Fibroblast of skin of left quadriceps (primary cell): Measurements from ENCODE around the gene TKTL1.
"Not testable (repeated sequence)": the region's sequence is repeated elsewhere in the genome, so short reads cannot be mapped to it uniquely, and the experiment has no call there.

Source experiments
- DNase-seq, 2 experiments: peaks; one replicate each; pipeline ENCODE4 v3.0.0-alpha.2; 2013; ENCODE audit warnings: low read depth in 2 of 2

The TKTL1 gene

GRCh38 chrX:154295664-154296310 is at the start of gene TKTL1:
TSS of gene TKTL1 (plus strand) at chrX:154295795. CDS start at chrX:154295860, 65 bp downstream.
- DNase-seq: no peak

GRCh38 chrX:154247377-154248045 is 48.1 kb upstream of the TKTL1 start:
- DNase-seq: not testable (repeated sequence)

DNA sequence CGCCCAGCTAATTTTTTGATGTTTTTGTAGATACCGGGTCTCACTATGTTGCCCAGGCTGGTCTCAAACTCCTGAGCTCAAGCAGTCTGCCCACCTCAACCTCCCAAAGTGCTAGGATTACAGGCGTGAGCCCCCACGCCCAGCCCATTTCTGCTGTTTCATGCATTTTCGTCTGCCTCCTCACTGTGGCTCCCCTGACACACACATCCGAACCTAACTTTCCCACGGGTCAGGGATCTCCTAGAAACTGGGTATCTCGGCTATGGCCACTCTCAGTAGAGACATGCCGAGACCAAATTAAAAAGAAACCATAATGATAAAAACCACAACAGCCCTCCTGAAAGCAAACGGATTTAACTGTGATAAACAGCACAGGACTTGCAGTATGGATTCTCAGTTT is 47.5 kb upstream of the TKTL1 start:
- not testable (repeated sequence) for DNase-seq

- DNase-seq: not testable (repeated sequence)
These were observed 38.3 kb upstream of the TKTL1 start, which contains the start of gene OPN1MW3 for GRCh38 chrX:154257282-154257681. TSS of gene OPN1MW3 (plus strand) at chrX:154257582. CDS start at chrX:154257620, 38 bp downstream.

DNA sequence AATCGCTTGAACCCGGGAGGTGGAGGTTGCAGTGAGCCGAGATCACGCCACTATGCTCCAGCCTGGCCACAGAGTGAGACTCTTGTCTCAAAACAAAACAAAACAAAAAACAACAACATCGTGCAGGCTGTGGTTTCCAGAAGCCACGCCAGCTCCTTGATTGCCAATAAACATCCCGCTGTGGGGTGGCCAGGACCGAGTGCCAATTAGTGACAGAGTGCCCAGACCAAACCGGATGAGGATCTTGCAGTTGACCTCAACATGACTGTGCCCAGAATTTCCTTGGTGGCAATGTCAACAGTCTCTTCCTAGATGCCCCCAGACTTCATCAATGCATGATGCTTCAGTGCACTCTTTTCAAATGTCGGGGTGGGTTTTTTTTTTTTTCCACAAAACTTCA is 36.9 kb upstream of the TKTL1 start:
- not testable (repeated sequence) for DNase-seq

- DNase-seq: not testable (repeated sequence)
These were observed 32.5 kb upstream of the TKTL1 start for GRCh38 chrX:154263072-154263471.

DNA sequence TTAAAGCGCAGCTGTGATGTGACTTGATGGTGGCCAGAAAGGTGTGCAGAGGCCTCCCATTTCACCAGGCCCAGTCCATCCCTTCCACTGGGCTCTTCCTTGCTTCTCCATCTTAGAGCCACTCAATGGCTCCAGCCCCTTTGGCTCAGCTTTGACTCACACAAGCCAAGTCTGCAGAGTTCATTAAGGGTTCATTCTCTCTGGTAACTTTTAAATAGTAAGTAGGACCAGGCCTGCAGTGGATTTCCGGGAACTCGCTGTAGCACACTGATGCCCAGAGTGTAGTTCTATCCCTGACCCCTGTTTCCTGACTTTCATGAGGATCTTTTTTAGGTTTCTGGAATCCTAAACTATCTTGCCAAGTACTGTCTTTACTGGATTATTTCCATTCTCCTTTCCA is 26.4 kb upstream of the TKTL1 start:
- DNase-seq: not testable (repeated sequence)

GRCh38 chrX:154284489-154285338 is 10.9 kb upstream of the TKTL1 start:
- not testable (repeated sequence) for DNase-seq

GRCh38 chrX:154286406-154286805 is 9.2 kb upstream of the TKTL1 start:
- not testable (repeated sequence) for DNase-seq

DNA sequence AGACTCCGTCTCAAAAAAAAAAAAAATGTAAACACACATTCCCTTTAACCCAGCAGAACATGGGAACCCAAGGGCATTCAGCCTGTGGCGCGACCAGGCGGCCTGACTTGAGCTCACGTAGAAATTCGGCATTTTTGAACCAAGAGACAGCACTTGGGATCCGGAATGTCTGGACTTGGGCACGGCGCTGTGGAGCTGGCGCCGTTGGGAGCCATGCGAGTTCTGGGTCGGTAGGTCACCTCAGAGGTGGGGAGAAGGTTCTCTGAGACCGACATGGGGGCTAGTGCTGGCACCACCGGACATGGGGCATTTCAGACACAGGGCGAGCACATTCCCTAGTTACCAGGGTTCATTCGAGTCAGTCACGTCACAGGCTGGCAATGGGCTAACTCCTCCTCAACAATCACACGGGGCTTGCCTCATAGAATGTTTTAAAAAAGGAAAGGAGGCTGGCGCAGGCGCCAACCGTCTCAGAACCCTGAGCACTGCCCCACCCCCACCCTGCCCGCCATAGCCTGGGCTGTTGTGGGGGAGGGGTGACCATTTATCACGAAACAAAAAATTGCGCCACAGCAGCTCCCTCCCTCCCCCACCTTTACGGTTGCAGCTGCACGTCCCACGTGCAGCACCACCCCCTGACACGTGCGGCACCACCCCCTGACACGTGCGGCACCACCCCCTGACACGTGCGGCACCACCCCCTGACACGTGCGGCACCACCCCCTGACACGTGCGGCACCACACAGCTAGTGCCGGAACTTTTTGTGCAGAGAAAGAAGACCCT is 612 bp upstream of the TKTL1 start, which contains the start of gene TEX28:
TEX28 (minus strand) TSS at position 334 of the 784 bp plus-strand sequence. CDS start 3,007 bp downstream, outside the sequence.
- no peak for DNase-seq

DNA sequence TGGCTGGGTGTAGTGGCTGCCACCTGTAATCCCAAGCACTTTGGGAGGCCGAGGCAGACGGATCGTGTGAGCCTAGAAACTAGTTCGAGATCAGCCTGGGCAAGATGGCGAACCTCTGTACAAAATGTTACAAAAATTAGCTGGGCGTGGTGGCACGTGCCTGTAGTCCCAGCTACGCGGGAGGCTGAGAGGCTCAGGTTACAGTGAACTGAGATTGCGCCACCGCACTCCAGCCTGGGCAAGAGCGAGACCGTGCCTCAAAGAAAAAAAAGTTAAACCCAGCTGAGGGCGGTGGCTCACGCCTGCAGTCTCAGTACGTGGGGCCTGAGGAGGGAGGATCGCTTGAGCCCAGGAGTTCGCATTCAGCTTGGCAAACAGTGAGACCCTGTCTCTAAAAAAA is 1.1 kb downstream of the TKTL1 start:
- no peak for DNase-seq

DNA sequence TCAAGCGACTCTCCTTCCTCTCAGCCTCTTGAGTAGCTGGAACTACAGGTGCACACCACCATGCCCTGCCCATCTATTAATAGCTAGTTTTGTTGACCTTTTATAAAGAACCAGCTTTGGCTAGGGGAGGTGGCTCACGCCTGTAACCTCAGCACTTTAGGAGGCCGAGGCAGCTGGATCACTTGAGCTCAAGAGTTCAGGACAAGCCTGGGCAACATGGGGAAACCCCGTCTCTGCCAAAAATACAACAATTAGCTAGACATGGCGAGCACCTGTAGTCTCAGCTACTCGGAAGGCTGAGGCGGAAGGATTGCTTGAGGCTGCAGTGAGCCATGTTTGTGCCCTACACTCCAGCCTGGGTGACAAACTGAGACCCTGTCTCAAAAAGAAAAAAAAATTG is 2.7 kb downstream of the TKTL1 start:
- no peak for DNase-seq

DNA sequence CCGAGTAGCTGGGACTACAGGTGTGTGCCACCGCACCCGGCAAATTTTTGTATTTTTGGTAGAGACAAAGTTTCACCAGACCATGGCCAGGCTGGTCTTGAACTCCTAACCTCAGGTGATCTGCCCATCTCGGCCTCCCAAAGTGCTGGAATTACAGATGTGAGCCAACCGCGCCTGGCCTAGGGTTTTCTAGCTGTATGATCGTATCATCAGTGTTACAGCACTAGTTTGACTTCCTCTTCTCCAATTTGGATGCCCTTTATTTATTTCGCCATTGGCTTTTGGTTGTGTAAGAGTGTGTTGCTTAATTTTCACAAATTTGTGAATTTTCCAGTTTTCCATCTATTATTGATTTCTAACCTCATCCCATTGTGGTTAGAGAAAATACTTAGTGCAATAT is 5.2 kb downstream of the TKTL1 start:
- DNase-seq: no peak

DNA sequence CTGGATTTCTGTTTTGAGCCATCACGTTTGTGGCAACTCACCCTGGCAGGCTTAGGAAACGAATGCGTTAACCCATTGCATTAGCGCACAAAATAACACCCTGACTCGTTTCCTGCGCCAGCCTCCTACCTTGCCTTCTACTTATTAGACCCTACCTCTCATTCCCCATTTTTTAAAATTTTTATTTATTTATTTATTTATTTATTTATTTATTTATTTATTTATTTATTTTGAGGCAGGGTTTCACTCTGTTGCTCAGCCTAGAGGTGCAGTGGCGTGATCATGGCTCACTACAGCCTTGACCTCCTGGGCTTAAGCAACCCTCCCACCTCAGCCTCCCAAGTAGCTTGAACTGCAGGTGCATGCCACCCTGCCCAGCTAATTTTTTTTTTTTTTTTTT is 7.4 kb downstream of the TKTL1 start:
- not testable (repeated sequence) for DNase-seq

- no peak for DNase-seq
These were observed 7.9 kb downstream of the TKTL1 start for GRCh38 chrX:154303476-154303875.

- no peak for DNase-seq
These were observed 9.3 kb downstream of the TKTL1 start for GRCh38 chrX:154304846-154305245.

DNA sequence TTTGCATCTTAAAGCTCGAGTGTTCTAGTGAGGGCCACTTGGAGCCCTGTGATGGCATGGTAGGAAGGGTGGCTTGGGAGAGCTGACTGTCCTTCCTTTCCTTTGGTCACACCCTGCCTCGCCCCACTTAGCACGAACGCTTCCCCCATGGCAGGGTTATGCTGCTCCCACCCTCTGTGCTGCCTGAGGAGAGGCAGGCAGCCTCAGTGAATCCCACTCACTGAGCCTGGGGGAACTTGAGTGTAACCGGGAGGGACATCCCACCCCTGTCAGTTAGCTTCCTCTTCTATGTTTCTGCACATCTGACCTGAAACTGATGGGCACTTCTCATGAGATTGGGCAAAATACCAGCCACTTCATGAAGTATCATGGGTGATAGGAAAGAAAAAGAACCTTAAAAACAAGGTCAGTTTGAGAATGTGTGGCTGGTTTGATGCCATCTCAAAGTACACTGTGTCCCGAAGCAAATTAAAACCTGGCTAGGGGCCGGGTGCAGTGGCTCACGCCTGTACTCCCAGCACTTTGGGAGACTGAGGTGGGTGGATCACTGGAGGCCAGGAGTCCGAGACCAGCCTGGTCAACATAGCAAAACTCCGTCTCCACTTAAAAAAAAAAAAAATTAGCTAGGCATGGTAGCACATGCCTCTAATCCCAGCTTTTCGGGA is 10.1 kb downstream of the TKTL1 start:
- DNase-seq: no peak

GRCh38 chrX:154307202-154307601 is 11.6 kb downstream of the TKTL1 start:
- DNase-seq: no peak

DNA sequence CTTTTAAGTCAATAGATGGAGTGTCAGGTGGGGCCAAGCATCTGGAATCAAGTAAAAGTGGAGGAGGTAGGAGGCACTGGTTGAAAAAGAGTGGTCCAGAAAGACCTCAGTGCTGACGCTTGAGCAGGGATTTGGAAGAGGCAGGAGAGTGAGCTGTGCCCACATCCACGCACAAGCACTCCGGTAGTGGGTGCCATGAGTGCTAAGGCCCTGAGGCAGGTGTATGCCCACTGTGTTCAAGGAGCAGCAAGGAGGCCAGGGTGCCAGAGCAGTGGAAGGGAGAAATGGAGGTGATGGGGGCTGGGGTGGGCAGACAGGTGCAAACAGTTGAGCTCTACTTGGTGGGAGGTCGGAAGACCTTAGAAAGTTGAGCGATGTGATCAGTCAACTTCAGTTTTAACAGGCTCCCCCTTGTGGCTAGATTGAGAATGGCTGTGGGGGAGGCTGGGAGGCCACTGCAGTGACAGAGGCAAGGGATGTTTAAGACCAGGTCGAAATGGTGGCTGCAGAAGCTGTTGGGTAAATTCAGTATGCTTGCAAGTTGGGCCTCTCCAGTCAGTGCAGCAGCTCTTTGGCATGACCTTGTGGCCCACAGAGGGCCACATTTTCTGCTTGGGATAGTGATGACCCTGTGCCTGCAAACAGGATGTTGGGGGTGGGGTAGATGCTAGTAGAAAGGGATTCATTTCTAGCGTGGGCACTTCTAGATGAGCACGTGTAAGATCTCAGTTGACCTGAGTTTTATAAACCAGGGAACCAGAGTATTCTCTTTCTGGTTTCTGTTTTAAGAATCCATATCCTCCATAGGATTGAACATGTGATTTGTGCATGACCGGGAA is 12.7 kb downstream of the TKTL1 start:
- no peak for DNase-seq
